K562 (cell line): Measurements from ENCODE around the gene ACTA2. TPM values are rescaled to one million over a fixed set of nuclear protein-coding genes. Genes with fewer than 3 reads are reported as not detected.

Experiments
- ATAC-seq: fragments of 200-7000 bp; cut with Tn5 transposase; 3 replicates; pipeline ENCODE4 v1.9.1; 2020; ENCODE audit warnings: moderate library complexity
- BruUV-seq: library from RNA; stranded (reverse); fragments of 400-500 nt; replicated peaks from 2 replicates; lab custom pipeline; 2021; lab: Mats Ljungman, UMichigan
- CTCF ChIA-PET: fragments of 300-600 bp; formaldehyde crosslinking; extraction: SDS; loops from one replicate; lab custom pipeline; 2021; ENCODE audit warnings: low intra/inter-chr PET ratio; lab: Yijun Ruan, JAX
- POLR2A ChIA-PET: fragments of 300-600, 350-650 bp; sonication (Branson Sonifier 250); formaldehyde crosslinking; extraction: SDS; loops from one replicate; lab custom pipeline; 2021; ENCODE audit warnings: antibody characterized with exemption, inconsistent platforms; lab: Yijun Ruan, JAX
- DNase-seq, 4 experiments: peaks; one replicate each; pipeline versions ENCODE4 v3.0.0 to v3.0.0-alpha.2; 2011 to 2018; ENCODE audit warnings: low spot score in 3 of 4, mixed read lengths in 3 of 4; ENCODE audit errors: extremely low read depth in 1 of 4
- FAIRE-seq: peaks from 2 replicates; lab custom pipeline; 2011; peaks lifted over from hg19 to GRCh38; lab: Jason Lieb, UNC
- H2AFZ ChIP-seq: 2 replicates; pipeline ENCODE4 v1.6.0; 2011; ENCODE audit warnings: low read depth, low read length, control low read depth, inconsistent platforms
- H3K27ac ChIP-seq: fragments of 200-600 bp; 3 replicates; pipeline ENCODE4 v1.8.0; 2011; ENCODE audit warnings: low read depth, mild to moderate bottlenecking, control low read depth, inconsistent platforms, low read length, moderate library complexity, mixed read lengths; ENCODE audit errors: extremely low read depth
- H3K27me3 ChIP-seq, 2 experiments: fragments of 300-600 bp in 1 of 2; 2 replicates in 1 of 2; 3 replicates in 1 of 2; pipeline versions ENCODE4 v1.6.0 to v1.8.0; 2011; ENCODE audit warnings: inconsistent platforms in 2 of 2, low read length in 2 of 2, mild to moderate bottlenecking in 1 of 2, mixed read lengths in 1 of 2, moderate library complexity in 1 of 2; ENCODE audit not compliant: control insufficient read depth in 2 of 2, insufficient read depth in 2 of 2
- H3K36me3 ChIP-seq: fragments of 300-600 bp; 3 replicates; pipeline ENCODE4 v1.8.0; 2011; ENCODE audit warnings: mild to moderate bottlenecking, low read length, inconsistent platforms; ENCODE audit not compliant: control insufficient read depth, insufficient read depth
- H3K4me1 ChIP-seq, 2 experiments: fragments of 200-600 bp in 1 of 2; replicated peaks in 1 of 2; 2 replicates in 1 of 2; 3 replicates in 1 of 2; pipeline versions ENCODE4 v1.5.1 to v1.8.0; 2011; ENCODE audit warnings: inconsistent platforms in 2 of 2, low read length in 2 of 2, mild to moderate bottlenecking in 1 of 2, mixed read lengths in 1 of 2, moderate library complexity in 1 of 2; ENCODE audit not compliant: control insufficient read depth in 2 of 2, insufficient read depth in 2 of 2
- H3K4me2 ChIP-seq: 2 replicates; pipeline ENCODE4 v1.6.1; 2011; ENCODE audit warnings: low read length, control low read depth, inconsistent platforms, mixed read lengths; ENCODE audit not compliant: insufficient read depth
- H3K4me3 ChIP-seq: fragments of 200-600 bp; sonication (generic), shearing (Covaris generic); 2 replicates; pipeline ENCODE4 v1.5.1; 2016; ENCODE audit warnings: control low read depth, inconsistent platforms
- H3K79me2 ChIP-seq: fragments of 200-600 bp; 3 replicates; pipeline ENCODE4 v1.8.0; 2011; ENCODE audit warnings: low read length, inconsistent platforms; ENCODE audit not compliant: control insufficient read depth, insufficient read depth
- H3K9ac ChIP-seq, 2 experiments: 2 replicates each; pipeline versions ENCODE4 v1.6.0 to v1.6.1; 2011; ENCODE audit warnings: low read depth in 2 of 2, low read length in 2 of 2, control low read depth in 1 of 2, inconsistent platforms in 1 of 2, mild to moderate bottlenecking in 1 of 2, mixed read lengths in 1 of 2; ENCODE audit not compliant: insufficient read depth in 1 of 2
- H3K9me1 ChIP-seq: one replicate; pipeline ENCODE4 v1.6.0; 2011; ENCODE audit warnings: inconsistent platforms, mild to moderate bottlenecking, low read length, moderate library complexity; ENCODE audit not compliant: control insufficient read depth, insufficient read depth
- H3K9me3 ChIP-seq: replicated peaks from 2 replicates; pipeline ENCODE4 v1.5.1; 2011; ENCODE audit warnings: low read depth, low read length, inconsistent platforms; ENCODE audit not compliant: control insufficient read depth, insufficient read depth
- H4K20me1 ChIP-seq: replicated peaks from 2 replicates; pipeline ENCODE4 v1.6.1; 2011; ENCODE audit warnings: low read length, inconsistent platforms, mixed read lengths; ENCODE audit not compliant: control insufficient read depth, insufficient read depth
- ETV1 ChIP-seq: fragments of 450-650 bp; conservative IDR thresholded peaks from 2 replicates; pipeline ENCODE4 v1.6.1; 2016; ENCODE audit warnings: missing genetic modification characterization, control low read depth, low read depth, missing compliant biosample characterization
- FIP1L1 ChIP-seq: fragments of 200-400 bp; formaldehyde crosslinking; IDR thresholded peaks from 2 replicates; pipeline ENCODE4 v1.6.1; 2018; ENCODE audit warnings: mild to moderate bottlenecking, low read depth, low read length; ENCODE audit not compliant: poor library complexity, severe bottlenecking
- HDAC2 ChIP-seq: fragments of 450-650 bp; IDR thresholded peaks from 2 replicates; pipeline ENCODE4 v1.6.1; 2016; ENCODE audit warnings: mild to moderate bottlenecking
- HOXB6 ChIP-seq: fragments of 250-450 bp; sonication (Bioruptor Pico); IDR thresholded peaks from 2 replicates; pipeline ENCODE4 v1.5.1; 2022; ENCODE audit warnings: mild to moderate bottlenecking, borderline replicate concordance
- MCM5 ChIP-seq: fragments of 450-650 bp; IDR thresholded peaks from 2 replicates; pipeline ENCODE4 v1.6.1; 2016; ENCODE audit warnings: low read depth
- MECOM ChIP-seq: fragments of 250-450 bp; sonication (Bioruptor Pico); IDR thresholded peaks from 2 replicates; pipeline ENCODE4 v1.8.0; 2022; ENCODE audit warnings: inconsistent platforms
- PTBP1 ChIP-seq: fragments of 200-400 bp; formaldehyde crosslinking; IDR thresholded peaks from 2 replicates; pipeline ENCODE4 v1.6.1; 2017; ENCODE audit warnings: low read depth, low read length
- TAF7 ChIP-seq: fragments of 450-650 bp; IDR thresholded peaks from 2 replicates; pipeline ENCODE4 v1.6.1; 2016; ENCODE audit warnings: missing genetic modification characterization, missing compliant biosample characterization
- ZNF696 ChIP-seq: fragments of 250-450 bp; sonication (Bioruptor Pico); conservative IDR thresholded peaks from 2 replicates; pipeline ENCODE4 v1.4.0; 2020; ENCODE audit warnings: mild to moderate bottlenecking, moderate library complexity
- WGBS: fragments of 100-300 bp; shearing (Covaris generic); methylation state at CpG from one replicate; pipeline ENCODE4 v1.1.6; 2016; ENCODE audit warnings: low coverage, mixed read lengths; ENCODE audit not compliant: insufficient coverage; ENCODE audit errors: missing lambda C conversion rate; 5-methylcytosine and 5-hydroxymethylcytosine counted together
- in situ Hi-C: fragments of 300-500 bp; cut with MboI; formaldehyde crosslinking; loops from 4 replicates; pipeline ENCODE4 v1.15.0; 2018; ENCODE audit warnings: inconsistent platforms, mixed read lengths
- intact Hi-C: fragments of 100-400 bp; cut with micrococcal nuclease; formaldehyde crosslinking; loops from 2 replicates; pipeline ENCODE4 v1.14.2; 2022
- polyA plus RNA-seq, 8 experiments: library from polyadenylated mRNA; depleted of rRNA in 4 of 8; stranded (reverse) in 5 of 8; unstranded in 3 of 8; fragments of >200 nt; fragmentation: Nextera tagmentation in 2 of 8; fragmentation: Illumina TruSeq in 1 of 8; extraction: Ambion mirVana in 2 of 8; extraction: Trizol in 1 of 8; gene quantifications; 2 replicates each; pipeline versions ENCODE4 v1.2.1 to v1.2.3, GENCODE V29; 2011 to 2014; ENCODE audit warnings: inconsistent platforms in 1 of 8, missing spikeins in 1 of 8
- total RNA-seq, 7 experiments: library from RNA; depleted of rRNA in 6 of 7; stranded (reverse); fragments of >200 nt in 6 of 7; fragmentation: Illumina TruSeq in 2 of 7; extraction: Trizol in 2 of 7; gene quantifications; 2 replicates each; pipeline versions ENCODE4 v1.2.1 to v1.2.3, GENCODE V29; 2011 to 2021; ENCODE audit warnings: low replicate concordance in 1 of 7

Gene ACTA2
- total and polyA plus RNA-seq, 9 of the 15 experiments (the other 6 are each of a cell fraction or from before 2014, with no cell fraction given) = 0.15 to 1.0 (median 0.38) TPM; not detected in 3

DNA sequence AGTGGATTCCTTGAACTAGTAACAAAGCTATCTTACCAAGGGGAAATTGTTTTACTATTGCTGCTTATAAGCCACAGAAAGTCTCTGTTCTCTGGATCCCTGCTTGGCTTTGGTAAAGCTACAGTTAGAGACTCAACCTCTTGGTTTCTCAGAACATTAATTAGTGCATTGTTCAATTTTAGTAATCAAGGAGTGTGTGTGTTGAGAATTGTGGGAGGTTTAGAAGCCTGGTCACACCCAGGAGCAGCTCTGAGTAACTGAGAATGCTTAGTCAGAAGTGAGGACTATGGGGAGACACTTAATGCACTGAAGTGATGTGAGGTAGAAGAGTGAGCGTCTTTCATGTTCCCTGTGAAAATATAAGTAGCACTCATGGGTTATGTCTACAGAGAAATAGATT is 8.2 kb upstream of the ACTA2 start:
- Histone ChIP-seq H3K9me1 (no peaks in the 10 kb centered on the region), H2AFZ (no peak overlapping the region), H3K79me2 (no peaks in the 10 kb centered on the region), H3K9me3 (no peaks in the 10 kb centered on the region), H3K36me3 (no peaks in the 10 kb centered on the region), H3K4me2 (no peak overlapping the region), H3K4me1 (no peaks in the 10 kb centered on the region), H3K27ac (no peak overlapping the region), H4K20me1 (no peaks in the 10 kb centered on the region)
- in situ Hi-C loops (no loop called here), intact Hi-C loops (no loop called here)
- ChIA-PET POLR2A (no interaction called here), CTCF (no interaction called here)
- no peak for FAIRE-seq
- DNase-seq = no peak
- ATAC-seq = no peak
- WGBS = 0% methylated on average over 1 of the region's 1 CpG
- BruUV-seq = no TSS peak
- TF ChIP-seq ETV1 (tag) = no peak
- no peak for TF ChIP-seq FIP1L1
- TF ChIP-seq MECOM (CRISPR knock-in tag) = no peak
- TF ChIP-seq ZNF696 (CRISPR knock-in tag) = no peak
- no peak for TF ChIP-seq HOXB6 (CRISPR knock-in tag)
- no peak for TF ChIP-seq TAF7
- TF ChIP-seq HDAC2 = no peak
- TF ChIP-seq MCM5 = no peak
- no peak for TF ChIP-seq PTBP1
- TF ChIP-seq, all 486 proteins: peak for 0
- Histone ChIP-seq H3K4me3 (no peak overlapping the region), H3K9ac (no peak overlapping the region), H3K27me3 (no peaks in the 10 kb centered on the region)
